BE2C (cell line): ENCODE measurements around the gene CAMSAP2.

Source experiments
- DNase-seq: peaks from one replicate; pipeline ENCODE4 v3.0.0-alpha.2; 2020
- H3K27me3 ChIP-seq: fragments of 250-450 bp; sonication (Bioruptor Pico); 2 replicates; pipeline ENCODE4 v1.5.1; 2020; ENCODE audit warnings: mild to moderate bottlenecking
- H3K36me3 ChIP-seq: fragments of 250-450 bp; sonication (Bioruptor Pico); 2 replicates; pipeline ENCODE4 v1.5.1; 2020; ENCODE audit warnings: mild to moderate bottlenecking
- H3K4me1 ChIP-seq: fragments of 250-450 bp; sonication (Bioruptor Pico); 2 replicates; pipeline ENCODE4 v1.5.1; 2020
- H3K4me3 ChIP-seq: 2 replicates; pipeline ENCODE4 v1.5.1; 2011; ENCODE audit warnings: low read depth, low read length
- H3K9me3 ChIP-seq: fragments of 250-450 bp; sonication (Bioruptor Pico); 2 replicates; pipeline ENCODE4 v1.5.1; 2020
- CTCF ChIP-seq: IDR thresholded peaks from 2 replicates; pipeline ENCODE4 v1.5.1; 2012; ENCODE audit warnings: mild to moderate bottlenecking, low read depth, low read length

CAMSAP2 gene

GRCh38 chr1:200895443-200895789 is 156.7 kb downstream of the CAMSAP2 start:
- no peaks in the 10 kb centered on the region for H3K4me1 ChIP-seq
- H3K4me3 ChIP-seq, result no peak overlapping the region
- no peak for TF ChIP-seq CTCF
- H3K27me3 ChIP-seq, result peaks cover 17% of the 10 kb centered on the region
- DNase-seq, result no peak
- H3K9me3 ChIP-seq, result no peaks in the 10 kb centered on the region
- H3K36me3 ChIP-seq, result no peaks in the 10 kb centered on the region

GRCh38 chr1:200895801-200896530 is 157.3 kb downstream of the CAMSAP2 start:
- Histone ChIP-seq H3K4me1 (no peaks in the 10 kb centered on the region), H3K9me3 (no peaks in the 10 kb centered on the region), H3K4me3 (no peak overlapping the region), H3K36me3 (no peaks in the 10 kb centered on the region), H3K27me3 (peaks cover 12% of the 10 kb centered on the region)
- no peak for TF ChIP-seq CTCF
- DNase-seq, result no peak

GRCh38 chr1:200896531-200897196 is 158.0 kb downstream of the CAMSAP2 start:
- TF ChIP-seq CTCF, result no peak
- no peak for DNase-seq
- Histone ChIP-seq H3K36me3 (no peaks in the 10 kb centered on the region), H3K9me3 (no peaks in the 10 kb centered on the region), H3K4me3 (no peak overlapping the region), H3K27me3 (peaks cover 5% of the 10 kb centered on the region), H3K4me1 (no peaks in the 10 kb centered on the region)

DNA sequence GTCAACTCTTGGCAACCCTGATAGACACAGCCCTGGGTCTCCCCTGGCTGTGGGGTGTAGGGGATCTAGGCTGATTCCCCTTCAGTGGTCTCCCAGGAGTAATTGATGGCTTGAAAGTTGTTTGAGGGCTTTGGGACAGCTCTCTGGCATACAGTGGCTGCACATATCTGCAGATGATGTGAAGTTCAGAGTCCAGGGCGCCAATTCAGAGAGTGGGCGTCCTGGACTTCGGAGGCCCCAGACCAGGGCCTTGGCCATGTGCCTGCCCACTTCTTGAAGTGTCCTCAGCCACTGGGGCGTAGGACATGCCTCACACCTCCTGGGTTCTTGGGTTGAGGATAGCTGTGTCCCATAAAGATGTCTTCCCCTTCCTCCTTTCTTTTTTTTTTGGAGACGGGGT is 158.6 kb downstream of the CAMSAP2 start:
- Histone ChIP-seq H3K9me3 (no peaks in the 10 kb centered on the region), H3K4me3 (no peak overlapping the region)

GRCh38 chr1:200899015-200899386 is 160.3 kb downstream of the CAMSAP2 start:
- Histone ChIP-seq H3K4me3 (no peak overlapping the region), H3K36me3 (no peaks in the 10 kb centered on the region), H3K4me1 (no peaks in the 10 kb centered on the region), H3K9me3 (no peaks in the 10 kb centered on the region), H3K27me3 (no peaks in the 10 kb centered on the region)
- TF ChIP-seq CTCF, result no peak
- no peak for DNase-seq

More for the DNA sequence above, 158.6 kb downstream of the CAMSAP2 start:
- DNase-seq, result no peak
- Histone ChIP-seq H3K4me1 (no peaks in the 10 kb centered on the region), H3K27me3 (no peaks in the 10 kb centered on the region; the same call in 1 of the 2 replicates), H3K36me3 (no peaks in the 10 kb centered on the region)
- TF ChIP-seq CTCF, result no peak

DNA sequence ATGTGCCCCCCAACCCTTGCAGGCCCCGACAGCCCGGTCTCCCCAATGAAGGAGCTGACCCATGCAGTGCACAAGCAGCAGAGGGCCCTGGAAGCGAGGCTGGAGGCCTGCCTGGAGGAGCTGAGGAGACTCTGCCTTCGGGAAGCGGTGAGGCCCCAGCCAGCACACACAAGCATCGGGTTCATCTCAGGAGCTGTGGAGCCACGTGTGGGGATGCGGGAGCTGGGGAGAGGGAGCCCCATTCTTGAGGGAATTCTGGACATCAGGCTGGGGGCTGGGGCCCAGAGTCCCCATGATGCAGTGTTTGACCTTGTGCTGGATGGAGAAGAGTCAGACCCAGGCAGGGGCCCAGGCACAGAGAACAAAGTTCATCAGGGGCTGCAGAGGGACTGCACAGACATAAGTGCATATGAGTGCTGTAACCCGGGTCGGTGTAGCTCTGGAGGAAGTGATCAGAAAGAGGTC is 160.8 kb downstream of the CAMSAP2 start:
- Histone ChIP-seq H3K4me3 (no peak overlapping the region), H3K27me3 (no peaks in the 10 kb centered on the region), H3K4me1 (no peaks in the 10 kb centered on the region), H3K36me3 (no peaks in the 10 kb centered on the region), H3K9me3 (no peaks in the 10 kb centered on the region)
- TF ChIP-seq CTCF, result no peak
- no peak for DNase-seq
